H1 (cell line): Measurements from ENCODE around the gene DCP1A.
"Not testable (repeated sequence)": the region's sequence is repeated elsewhere in the genome, so short reads cannot be mapped to it uniquely, and the experiment has no call there.

ENCODE experiments used
- EZH2 ChIP-seq: fragments of 200-600 bp; sonication (generic); IDR thresholded peaks from 2 replicates; pipeline ENCODE4 v1.7.1; 2012; ENCODE audit warnings: low read depth, mild to moderate bottlenecking, moderate library complexity, low read length, inconsistent platforms; ENCODE audit not compliant: severe bottlenecking
- POLR2A ChIP-seq, 2 experiments: IDR thresholded peaks; 1 replicate in 1 of 2; 2 replicates in 1 of 2; pipeline ENCODE4 v1.6.1; 2011; ENCODE audit warnings: low read depth in 2 of 2, low read length in 2 of 2, mild to moderate bottlenecking in 2 of 2; ENCODE audit errors: control extremely low read depth in 1 of 2
- SP2 ChIP-seq: IDR thresholded peaks from 2 replicates; pipeline ENCODE4 v1.6.1; 2012; ENCODE audit warnings: mild to moderate bottlenecking, low read length, inconsistent platforms
- ZNF274 ChIP-seq: IDR thresholded peaks from 2 replicates; pipeline ENCODE4 v1.7.0; 2012; ENCODE audit warnings: low read length, borderline replicate concordance; ENCODE audit errors: extremely low read depth

GRCh38 chr3:53327986-53328385 is 19.4 kb downstream of the DCP1A start:
- not testable (repeated sequence) for TF ChIP-seq SP2; EZH2; POLR2A (IDR thresholded peaks at IDR 0.05; ENCODE audit: control extremely low read depth in 1 of 2, low read depth in 2 of 2, low read length in 2 of 2); ZNF274
